Stomach (tissue), 4 donors: ENCODE results near the gene FUT8.

Experiments
- EP300 ChIP-seq: sonication (generic); formaldehyde crosslinking; IDR thresholded peaks from one replicate; pipeline ENCODE4 v1.6.1; 2017; ENCODE audit warnings: antibody characterized with exemption
- POLR2A ChIP-seq, 4 donors: fragments of 450-650 bp; IDR thresholded peaks; one replicate each; pipeline ENCODE4 v1.6.1; 2016; ENCODE audit warnings: antibody characterized with exemption in 4 of 4, control low read depth in 2 of 4, mild to moderate bottlenecking in 1 of 4, moderate library complexity in 1 of 4
- POLR2AphosphoS5 ChIP-seq, 3 donors: sonication (generic); formaldehyde crosslinking; IDR thresholded peaks; one replicate each; pipeline ENCODE4 v1.6.1; 2016; ENCODE audit warnings: antibody characterized with exemption in 3 of 3
- TF ChIP-seq, protein P1 (sequence below), 7 experiments: fragments of 450-650 bp in 4 of 7; fragments of 200-600 bp in 3 of 7; sonication (generic) in 3 of 7; IDR thresholded peaks; one replicate each; pipeline ENCODE4 v1.5.1; 2016 to 2019; ENCODE audit warnings: antibody characterized with exemption in 7 of 7, control low read depth in 2 of 7, mild to moderate bottlenecking in 1 of 7

DNA sequence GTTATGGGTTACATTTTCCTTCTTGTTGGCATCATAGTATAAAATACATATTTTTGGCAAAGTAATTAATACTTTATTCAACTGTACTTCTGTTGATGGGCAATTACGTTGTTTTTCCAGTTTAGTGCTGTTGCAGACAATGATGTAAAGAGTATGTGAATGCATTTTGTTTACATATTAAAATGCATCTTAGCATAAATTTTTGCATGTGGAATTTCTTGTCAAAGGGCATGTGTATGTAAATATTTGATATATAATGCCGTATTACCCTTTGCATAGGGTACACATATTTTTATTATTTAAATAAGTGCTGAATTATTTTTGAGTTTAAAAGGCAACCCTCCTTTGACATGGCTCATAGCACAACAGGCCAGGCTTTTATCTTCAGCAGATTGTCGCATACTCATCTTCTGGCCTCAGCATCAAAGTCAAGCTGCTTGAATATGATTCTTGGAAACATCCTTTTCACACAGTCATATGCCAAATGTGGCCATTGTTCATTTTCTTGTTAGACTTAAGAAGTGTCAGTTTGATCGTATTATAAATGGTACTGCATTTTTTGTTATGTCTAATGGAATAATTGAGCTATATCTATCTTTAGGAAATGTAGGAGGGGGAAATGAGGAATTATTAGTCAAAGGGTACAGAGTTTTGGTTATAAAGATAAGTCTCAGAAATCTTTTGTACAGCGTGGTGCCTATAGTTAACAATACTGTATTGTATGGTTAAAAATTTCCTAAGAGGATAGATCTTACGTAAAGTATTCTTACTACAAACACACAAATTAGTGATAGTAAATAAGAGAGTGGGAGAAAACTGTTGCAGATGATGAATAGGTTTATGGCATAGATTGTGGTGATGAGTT lies 138.5 kb downstream of the FUT8 start:
- TF ChIP-seq, protein P1, sequence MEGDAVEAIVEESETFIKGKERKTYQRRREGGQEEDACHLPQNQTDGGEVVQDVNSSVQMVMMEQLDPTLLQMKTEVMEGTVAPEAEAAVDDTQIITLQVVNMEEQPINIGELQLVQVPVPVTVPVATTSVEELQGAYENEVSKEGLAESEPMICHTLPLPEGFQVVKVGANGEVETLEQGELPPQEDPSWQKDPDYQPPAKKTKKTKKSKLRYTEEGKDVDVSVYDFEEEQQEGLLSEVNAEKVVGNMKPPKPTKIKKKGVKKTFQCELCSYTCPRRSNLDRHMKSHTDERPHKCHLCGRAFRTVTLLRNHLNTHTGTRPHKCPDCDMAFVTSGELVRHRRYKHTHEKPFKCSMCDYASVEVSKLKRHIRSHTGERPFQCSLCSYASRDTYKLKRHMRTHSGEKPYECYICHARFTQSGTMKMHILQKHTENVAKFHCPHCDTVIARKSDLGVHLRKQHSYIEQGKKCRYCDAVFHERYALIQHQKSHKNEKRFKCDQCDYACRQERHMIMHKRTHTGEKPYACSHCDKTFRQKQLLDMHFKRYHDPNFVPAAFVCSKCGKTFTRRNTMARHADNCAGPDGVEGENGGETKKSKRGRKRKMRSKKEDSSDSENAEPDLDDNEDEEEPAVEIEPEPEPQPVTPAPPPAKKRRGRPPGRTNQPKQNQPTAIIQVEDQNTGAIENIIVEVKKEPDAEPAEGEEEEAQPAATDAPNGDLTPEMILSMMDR (IDR thresholded peaks at IDR 0.05) = no peak
- TF ChIP-seq POLR2A (IDR thresholded peaks at IDR 0.05) (no peak), POLR2AphosphoS5 (IDR thresholded peaks at IDR 0.05) (no peak), EP300 (no peak)
